OCI-LY1 (cell line): ENCODE data around the gene ZNF429.
"Not testable (repeated sequence)": the region's sequence is repeated elsewhere in the genome, so short reads cannot be mapped to it uniquely, and the experiment has no call there.

ENCODE experiments used
- H2AFZ ChIP-seq: fragments of 200-600 bp; sonication (generic), shearing (Covaris generic); 2 replicates; pipeline ENCODE4 v1.6.0; 2014; ENCODE audit warnings: antibody characterized with exemption, mild to moderate bottlenecking, low read length
- H3F3A ChIP-seq: fragments of 200-600 bp; sonication (generic), shearing (Covaris generic); 2 replicates; pipeline ENCODE4 v1.6.0; 2014; ENCODE audit warnings: mild to moderate bottlenecking, antibody characterized with exemption, low read length, moderate library complexity; ENCODE audit not compliant: insufficient read depth
- H3K27ac ChIP-seq: fragments of 200-600 bp; sonication (generic); 2 replicates; pipeline ENCODE4 v1.5.1; 2014; ENCODE audit warnings: low read length, mixed run types, mild to moderate bottlenecking, low read depth; ENCODE audit not compliant: poor library complexity, severe bottlenecking
- H3K27me3 ChIP-seq: fragments of 200-600 bp; sonication (generic); 2 replicates; pipeline ENCODE4 v1.6.0; 2014; ENCODE audit warnings: antibody characterized with exemption, mild to moderate bottlenecking, low read length, moderate library complexity; ENCODE audit not compliant: insufficient read depth
- H3K36me3 ChIP-seq: fragments of 200-600 bp; sonication (generic); 2 replicates; pipeline ENCODE4 v1.6.1; 2014; ENCODE audit warnings: mild to moderate bottlenecking, antibody characterized with exemption, low read length, moderate library complexity, mixed read lengths; ENCODE audit not compliant: insufficient read depth
- H3K4me1 ChIP-seq: fragments of 200-600 bp; sonication (generic); 2 replicates; pipeline ENCODE4 v1.5.1; 2014; ENCODE audit warnings: mild to moderate bottlenecking, low read length, moderate library complexity; ENCODE audit not compliant: insufficient read depth, severe bottlenecking
- H3K4me2 ChIP-seq: fragments of 200-600 bp; sonication (generic), shearing (Covaris generic); 2 replicates; pipeline ENCODE4 v1.6.1; 2014; ENCODE audit warnings: low read length
- H3K4me3 ChIP-seq: fragments of 200-600 bp; sonication (generic); 2 replicates; pipeline ENCODE4 v1.5.1; 2014; ENCODE audit warnings: low read length, low read depth, mild to moderate bottlenecking, mixed read lengths; ENCODE audit not compliant: poor library complexity, severe bottlenecking
- H3K79me2 ChIP-seq: fragments of 200-600 bp; shearing (Covaris generic); 2 replicates; pipeline ENCODE4 v1.6.1; 2016; ENCODE audit warnings: mixed run types, low read length, mixed read lengths; ENCODE audit not compliant: insufficient read depth
- H3K9ac ChIP-seq: fragments of 200-600 bp; sonication (generic), shearing (Covaris generic); 2 replicates; pipeline ENCODE4 v1.6.1; 2014; ENCODE audit warnings: mild to moderate bottlenecking, low read length, mixed read lengths
- H3K9me2 ChIP-seq: fragments of 200-600 bp; sonication (generic), shearing (Covaris generic); 2 replicates; pipeline ENCODE4 v1.6.1; 2014; ENCODE audit warnings: low read depth, mild to moderate bottlenecking, low read length, mixed read lengths
- H3K9me3 ChIP-seq: fragments of 200-600 bp; shearing (Covaris generic); 2 replicates; pipeline ENCODE4 v1.6.1; 2014; ENCODE audit warnings: low read length, mixed read lengths
- H4K20me1 ChIP-seq: fragments of 200-600 bp; sonication (generic), shearing (Covaris generic); 2 replicates; pipeline ENCODE4 v1.6.0; 2016; ENCODE audit warnings: mild to moderate bottlenecking, low read length; ENCODE audit not compliant: insufficient read depth
- EZH2 ChIP-seq: fragments of 200-600 bp; sonication (generic), shearing (Covaris generic); IDR thresholded peaks from 2 replicates; pipeline ENCODE4 v1.8.0; 2017; ENCODE audit warnings: borderline replicate concordance, mixed run types, mild to moderate bottlenecking, antibody characterized with exemption, low read length, moderate library complexity, mixed read lengths
- TF ChIP-seq, protein P1 (sequence below): fragments of 200-600 bp; sonication (generic), shearing (Covaris generic); IDR thresholded peaks from 2 replicates; pipeline ENCODE4 v1.5.1; 2017; ENCODE audit warnings: mild to moderate bottlenecking, antibody characterized with exemption, low read length, moderate library complexity, mixed read lengths

The ZNF429 gene

GRCh38 chr19:21513651-21514050 lies 8.2 kb downstream of the ZNF429 start:
- peaks cover 16% of the 10 kb centered on the region for H3K9me3 ChIP-seq
- no peaks in the 10 kb centered on the region for H4K20me1 ChIP-seq
- no peak overlapping the region for H3K4me3 ChIP-seq
- TF ChIP-seq EZH2: no peak
- TF ChIP-seq, protein P1, sequence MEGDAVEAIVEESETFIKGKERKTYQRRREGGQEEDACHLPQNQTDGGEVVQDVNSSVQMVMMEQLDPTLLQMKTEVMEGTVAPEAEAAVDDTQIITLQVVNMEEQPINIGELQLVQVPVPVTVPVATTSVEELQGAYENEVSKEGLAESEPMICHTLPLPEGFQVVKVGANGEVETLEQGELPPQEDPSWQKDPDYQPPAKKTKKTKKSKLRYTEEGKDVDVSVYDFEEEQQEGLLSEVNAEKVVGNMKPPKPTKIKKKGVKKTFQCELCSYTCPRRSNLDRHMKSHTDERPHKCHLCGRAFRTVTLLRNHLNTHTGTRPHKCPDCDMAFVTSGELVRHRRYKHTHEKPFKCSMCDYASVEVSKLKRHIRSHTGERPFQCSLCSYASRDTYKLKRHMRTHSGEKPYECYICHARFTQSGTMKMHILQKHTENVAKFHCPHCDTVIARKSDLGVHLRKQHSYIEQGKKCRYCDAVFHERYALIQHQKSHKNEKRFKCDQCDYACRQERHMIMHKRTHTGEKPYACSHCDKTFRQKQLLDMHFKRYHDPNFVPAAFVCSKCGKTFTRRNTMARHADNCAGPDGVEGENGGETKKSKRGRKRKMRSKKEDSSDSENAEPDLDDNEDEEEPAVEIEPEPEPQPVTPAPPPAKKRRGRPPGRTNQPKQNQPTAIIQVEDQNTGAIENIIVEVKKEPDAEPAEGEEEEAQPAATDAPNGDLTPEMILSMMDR: no peak
- H3K27ac ChIP-seq: no peak overlapping the region
- no peaks in the 10 kb centered on the region for H3K9me2 ChIP-seq
- peaks cover 11% of the 10 kb centered on the region for H3K36me3 ChIP-seq
- H3K79me2 ChIP-seq: no peaks in the 10 kb centered on the region
- H3F3A ChIP-seq: no peaks in the 10 kb centered on the region
- H3K9ac ChIP-seq: no peak overlapping the region
- H3K4me1 ChIP-seq: no peaks in the 10 kb centered on the region
- no peak overlapping the region for H2AFZ ChIP-seq
- H3K4me2 ChIP-seq: no peak overlapping the region
- H3K27me3 ChIP-seq: no peaks in the 10 kb centered on the region

- Histone ChIP-seq H3K27me3 (no peaks in the 10 kb centered on the region), H2AFZ (no peak overlapping the region), H3K4me1 (no peaks in the 10 kb centered on the region), H3K27ac (no peak overlapping the region), H3K79me2 (no peaks in the 10 kb centered on the region), H3K4me2 (no peak overlapping the region), H4K20me1 (no peaks in the 10 kb centered on the region), H3F3A (no peaks in the 10 kb centered on the region), H3K36me3 (peaks cover 57% of the 10 kb centered on the region), H3K9me2 (no peaks in the 10 kb centered on the region), H3K9me3 (peaks cover 36% of the 10 kb centered on the region), H3K4me3 (no peak overlapping the region), H3K9ac (no peak overlapping the region)
- TF ChIP-seq, protein P1: no peak
- no peak for TF ChIP-seq EZH2
Observed at GRCh38 chr19:21519488-21519887, 14.1 kb downstream of the ZNF429 start.

- Histone ChIP-seq H3K27ac (no peak overlapping the region), H3K9me3 (peaks cover 16% of the 10 kb centered on the region; the same call in 1 of the 2 replicates), H3K4me2 (no peak overlapping the region), H3K79me2 (no peaks in the 10 kb centered on the region), H2AFZ (no peak overlapping the region), H3K27me3 (no peaks in the 10 kb centered on the region), H4K20me1 (no peaks in the 10 kb centered on the region), H3K9ac (no peak overlapping the region), H3K4me1 (no peaks in the 10 kb centered on the region), H3K36me3 (peaks cover 33% of the 10 kb centered on the region), H3K9me2 (no peaks in the 10 kb centered on the region), H3F3A (no peaks in the 10 kb centered on the region), H3K4me3 (no peak overlapping the region)
- TF ChIP-seq, protein P1: no peak
- TF ChIP-seq EZH2: no peak
Observed at GRCh38 chr19:21532904-21533303, 27.5 kb downstream of the ZNF429 start.

- not testable (repeated sequence) for H3K4me2 ChIP-seq, H3K9me2 ChIP-seq, H3K9ac ChIP-seq, H3K4me3 ChIP-seq, H3K79me2 ChIP-seq, H3F3A ChIP-seq, H3K27me3 ChIP-seq, H2AFZ ChIP-seq, H3K27ac ChIP-seq, H4K20me1 ChIP-seq, H3K4me1 ChIP-seq
- Histone ChIP-seq H3K9me3 (peaks cover 19% of the 10 kb centered on the region; the same call in 1 of the 2 replicates), H3K36me3 (peaks cover 21% of the 10 kb centered on the region)
Observed at GRCh38 chr19:21536741-21537290, 31.4 kb downstream of the ZNF429 start.
